Mesothelial cell of epicardium (in vitro differentiated cells): ENCODE results near the gene HMCN1. TPM values are rescaled to one million over a fixed set of nuclear protein-coding genes. Genes with fewer than 3 reads are reported as not detected.
"Not testable (repeated sequence)": the region's sequence is repeated elsewhere in the genome, so short reads cannot be mapped to it uniquely, and the experiment has no call there.

Experiments used
- DNase-seq, 2 experiments: peaks; one replicate each; pipeline ENCODE4 v3.0.0; 2021; ENCODE audit warnings: low spot score in 2 of 2; ENCODE audit not compliant: unreplicated experiment in 2 of 2
- H3K27ac Mint-ChIP-seq: 2 replicates; pipeline ENCODE4 v1.8.0; 2021; ENCODE audit warnings: mixed read lengths
- H3K27me3 Mint-ChIP-seq: 2 replicates; pipeline ENCODE4 v1.8.0; 2021; ENCODE audit warnings: low read depth, mixed read lengths
- H3K36me3 Mint-ChIP-seq: 2 replicates; pipeline ENCODE4 v1.8.0; 2021; ENCODE audit warnings: mixed read lengths
- H3K4me1 Mint-ChIP-seq: 2 replicates; pipeline ENCODE4 v1.8.0; 2021; ENCODE audit warnings: mixed read lengths
- H3K4me3 Mint-ChIP-seq: 2 replicates; pipeline ENCODE4 v1.8.0; 2021; ENCODE audit warnings: mild to moderate bottlenecking, moderate library complexity, mixed read lengths
- H3K9me3 Mint-ChIP-seq: 2 replicates; pipeline ENCODE4 v1.8.0; 2021; ENCODE audit warnings: mixed read lengths
- CTCF ChIP-seq: fragments of 200-600 bp; sonication (generic); IDR thresholded peaks from one replicate; pipeline ENCODE4 v1.5.0; 2021; ENCODE audit warnings: antibody characterized with exemption; ENCODE audit not compliant: unreplicated experiment
- total RNA-seq: library from RNA; stranded (reverse); gene quantifications from 3 replicates; pipeline ENCODE4 v1.2.1, GENCODE V29; 2021

The HMCN1 gene
- total RNA-seq, 1 donor from 2014 or later, result 48.8 TPM

DNA sequence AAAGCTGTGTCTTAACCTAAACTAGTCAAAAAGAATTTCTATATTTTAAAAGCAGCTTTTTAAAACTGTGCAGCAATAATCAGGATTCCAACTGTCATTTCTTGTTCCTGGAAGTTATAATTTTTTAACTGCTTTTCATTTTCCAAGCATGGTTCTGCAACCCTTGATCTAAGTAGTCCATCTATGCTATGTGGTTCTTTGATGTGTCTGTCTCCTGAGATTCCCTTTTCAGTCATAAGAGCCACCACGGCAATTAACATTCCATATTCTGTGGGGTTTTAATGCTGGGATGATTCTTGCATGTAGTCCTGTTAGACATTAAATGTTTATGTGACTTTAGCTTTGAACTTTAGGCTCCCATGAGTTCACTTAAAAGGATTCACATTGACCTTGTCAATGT is 420.5 kb downstream of the HMCN1 start:
- no peak overlapping the region for H3K4me3 Mint-ChIP-seq
- H3K4me1 Mint-ChIP-seq, result peaks cover 43% of the 10 kb centered on the region
- no peaks in the 10 kb centered on the region for H3K27me3 Mint-ChIP-seq
- H3K36me3 Mint-ChIP-seq, result peaks cover 12% of the 10 kb centered on the region
- no peak for DNase-seq
- TF ChIP-seq CTCF, result no peak
- H3K9me3 Mint-ChIP-seq, result no peaks in the 10 kb centered on the region
- H3K27ac Mint-ChIP-seq, result peak overlapping the region; percentile 77

- Mint-ChIP-seq H3K4me1 (peaks cover 43% of the 10 kb centered on the region), H3K36me3 (peaks cover 10% of the 10 kb centered on the region), H3K4me3 (no peak overlapping the region), H3K27ac (peak overlapping the region; percentile 77), H3K27me3 (no peaks in the 10 kb centered on the region), H3K9me3 (no peaks in the 10 kb centered on the region)
- no peak for TF ChIP-seq CTCF
- no peak for DNase-seq
Measured at GRCh38 chr1:186155594-186155993, 421.4 kb downstream of the HMCN1 start.

GRCh38 chr1:186162895-186163294 is 428.7 kb downstream of the HMCN1 start:
- DNase-seq, H3K27me3 Mint-ChIP-seq, H3K27ac Mint-ChIP-seq, H3K4me1 Mint-ChIP-seq, H3K4me3 Mint-ChIP-seq: not testable (repeated sequence)
- Mint-ChIP-seq H3K36me3 (peaks cover 43% of the 10 kb centered on the region), H3K9me3 (peaks cover 15% of the 10 kb centered on the region)

GRCh38 chr1:186164773-186165172 is 430.6 kb downstream of the HMCN1 start:
- no peaks in the 10 kb centered on the region for H3K4me1 Mint-ChIP-seq
- no peaks in the 10 kb centered on the region for H3K27me3 Mint-ChIP-seq
- H3K9me3 Mint-ChIP-seq, result peaks cover 19% of the 10 kb centered on the region
- H3K4me3 Mint-ChIP-seq, result no peak overlapping the region
- no peak for TF ChIP-seq CTCF
- peaks cover 49% of the 10 kb centered on the region for H3K36me3 Mint-ChIP-seq
- H3K27ac Mint-ChIP-seq, result no peak overlapping the region
- no peak for DNase-seq

DNA sequence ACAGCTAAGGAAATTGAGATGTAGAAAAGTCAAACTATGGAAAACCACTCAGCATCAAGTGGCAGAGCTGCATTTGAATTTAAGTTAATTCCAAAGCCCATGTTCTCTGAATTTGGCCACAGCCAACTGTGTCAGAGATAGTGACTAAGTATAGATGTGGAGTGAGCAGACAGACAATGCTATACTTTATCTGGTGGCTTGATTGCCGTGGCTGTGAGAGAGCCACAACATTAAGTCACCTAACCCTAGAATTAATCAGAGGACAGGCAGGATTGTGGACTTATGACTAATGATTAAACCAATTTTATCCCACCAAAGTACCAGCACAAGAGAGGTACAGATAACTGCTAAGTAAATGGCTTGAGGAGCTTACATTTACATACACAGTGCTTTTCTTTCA is 431.1 kb downstream of the HMCN1 start:
- no peak overlapping the region for H3K4me3 Mint-ChIP-seq
- peaks cover 19% of the 10 kb centered on the region for H3K9me3 Mint-ChIP-seq
- peaks cover 52% of the 10 kb centered on the region for H3K36me3 Mint-ChIP-seq
- TF ChIP-seq CTCF, result no peak
- H3K4me1 Mint-ChIP-seq, result no peaks in the 10 kb centered on the region
- DNase-seq, result no peak
- H3K27ac Mint-ChIP-seq, result no peak overlapping the region
- H3K27me3 Mint-ChIP-seq, result no peaks in the 10 kb centered on the region

DNA sequence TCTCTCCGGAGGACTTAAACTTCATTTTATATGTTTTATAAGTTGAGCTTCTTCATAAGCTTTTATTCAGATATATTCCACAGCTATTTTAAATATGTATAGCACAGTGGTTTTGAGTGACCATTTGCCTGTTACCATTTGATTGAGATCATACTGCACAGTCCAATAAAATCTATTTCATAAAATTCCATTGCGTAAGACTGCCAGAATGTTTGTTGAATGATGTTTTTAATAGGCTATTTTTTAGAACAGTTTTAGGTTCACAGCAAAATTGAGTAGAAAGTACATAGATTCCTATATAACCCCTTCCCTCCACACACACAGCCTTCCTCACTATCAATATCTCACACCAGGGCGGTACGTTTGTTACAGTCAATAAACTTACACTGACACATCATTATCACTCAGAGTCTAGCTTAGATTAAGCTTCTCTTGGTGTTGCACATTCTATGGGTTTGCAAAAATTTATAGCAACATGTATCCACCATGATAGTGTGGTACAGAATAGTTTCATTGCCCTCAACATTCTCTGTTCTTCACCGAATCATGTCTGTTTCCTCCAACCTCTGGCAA is 433.0 kb downstream of the HMCN1 start:
- TF ChIP-seq CTCF, result no peak
- no peak overlapping the region for H3K4me3 Mint-ChIP-seq
- H3K27me3 Mint-ChIP-seq, result no peaks in the 10 kb centered on the region
- no peaks in the 10 kb centered on the region for H3K4me1 Mint-ChIP-seq
- peaks cover 13% of the 10 kb centered on the region for H3K9me3 Mint-ChIP-seq
- no peak for DNase-seq
- peaks cover 52% of the 10 kb centered on the region for H3K36me3 Mint-ChIP-seq
- H3K27ac Mint-ChIP-seq, result no peak overlapping the region
